Measurements from ENCODE around the gene KIF1A. TPM values are rescaled to one million over a fixed set of nuclear protein-coding genes. Genes with fewer than 3 reads are reported as not detected.
"Not testable (repeated sequence)": the region's sequence is repeated elsewhere in the genome, so short reads cannot be mapped to it uniquely, and the experiment has no call there.

Gene KIF1A
- total RNA-seq, 1 experiment from 2014 or later: 51.6 TPM

GRCh38 chr2:240692583-240693561 is 127.1 kb downstream of the KIF1A start:
- DNase-seq; H3K27me3 ChIP-seq (ENCODE audit: control insufficient read depth, insufficient read depth, low read length); H3K36me3 ChIP-seq (replicated peaks; ENCODE audit: control insufficient read depth, insufficient read depth, low read length); H3K4me3 ChIP-seq (ENCODE audit: insufficient read depth, low read depth, low read length): not testable (repeated sequence)

DNA sequence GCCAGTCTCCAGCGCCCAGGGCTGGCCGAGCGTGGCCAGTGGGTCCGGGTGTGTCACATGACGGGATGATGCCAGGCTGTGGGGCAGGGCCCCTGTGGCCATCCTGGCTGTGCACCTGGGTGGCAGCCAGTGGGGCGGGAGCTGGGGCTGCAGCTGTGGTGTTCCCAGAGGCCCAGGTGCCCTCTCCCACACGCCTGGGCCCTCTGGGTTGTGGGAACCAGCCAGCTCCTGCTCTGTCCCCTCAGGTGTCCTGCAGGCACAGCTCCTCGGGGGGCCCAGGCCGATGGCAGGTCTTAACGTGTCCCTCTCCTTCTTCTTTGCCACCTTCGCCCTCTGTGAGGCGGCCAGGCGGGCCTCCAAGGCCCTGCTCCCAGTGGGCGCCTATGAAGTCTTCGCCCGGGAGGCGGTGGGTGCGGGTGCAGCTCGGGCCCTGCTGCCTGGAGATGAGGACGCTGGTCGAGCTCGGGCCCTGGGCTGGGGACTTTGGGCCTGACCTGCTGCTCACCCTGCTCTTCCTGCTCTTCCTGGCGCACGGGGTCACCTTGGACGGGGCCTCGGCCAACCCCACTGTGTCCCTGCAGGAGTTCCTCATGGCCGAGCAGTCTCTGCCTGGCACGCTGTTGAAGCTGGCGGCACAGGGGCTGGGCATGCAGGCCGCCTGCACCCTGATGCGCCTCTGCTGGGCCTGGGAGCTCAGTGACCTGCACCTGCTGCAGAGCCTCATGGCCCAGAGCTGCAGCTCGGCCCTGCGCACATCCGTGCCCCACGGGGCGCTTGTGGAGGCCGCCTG is 128.2 kb downstream of the KIF1A start, which contains the start of gene AQP12A:
AQP12A (plus strand) TSS at position 236 of the 790 bp plus-strand sequence; CDS start at position 284, 48 bp downstream.
- H3K4me3 ChIP-seq (ENCODE audit: insufficient read depth, low read depth, low read length); H3K27me3 ChIP-seq (ENCODE audit: control insufficient read depth, insufficient read depth, low read length); H3K36me3 ChIP-seq (replicated peaks; ENCODE audit: control insufficient read depth, insufficient read depth, low read length): not testable (repeated sequence)
- peak; percentile 33 for DNase-seq

DNA sequence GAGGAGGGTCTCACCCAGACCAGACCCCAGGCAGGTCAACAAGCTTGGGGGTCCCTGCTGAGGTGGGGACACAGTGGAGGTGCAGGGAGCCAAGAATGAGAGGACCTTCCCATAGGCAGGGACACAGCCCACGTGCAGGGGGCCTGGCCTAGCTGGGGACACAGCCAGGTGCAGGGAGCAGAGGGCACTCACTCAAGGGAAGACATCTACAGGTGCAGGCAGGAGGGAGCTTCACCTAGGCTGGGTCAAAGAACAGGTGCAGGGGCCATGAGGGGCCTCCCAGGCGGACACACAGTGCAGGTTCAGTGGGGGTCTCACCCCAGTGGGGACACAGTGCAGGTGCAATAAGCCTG is 129.0 kb downstream of the KIF1A start:
- not testable (repeated sequence) for H3K4me3 ChIP-seq (ENCODE audit: insufficient read depth, low read depth, low read length); H3K27me3 ChIP-seq (ENCODE audit: control insufficient read depth, insufficient read depth, low read length); DNase-seq; H3K36me3 ChIP-seq (replicated peaks; ENCODE audit: control insufficient read depth, insufficient read depth, low read length)

DNA sequence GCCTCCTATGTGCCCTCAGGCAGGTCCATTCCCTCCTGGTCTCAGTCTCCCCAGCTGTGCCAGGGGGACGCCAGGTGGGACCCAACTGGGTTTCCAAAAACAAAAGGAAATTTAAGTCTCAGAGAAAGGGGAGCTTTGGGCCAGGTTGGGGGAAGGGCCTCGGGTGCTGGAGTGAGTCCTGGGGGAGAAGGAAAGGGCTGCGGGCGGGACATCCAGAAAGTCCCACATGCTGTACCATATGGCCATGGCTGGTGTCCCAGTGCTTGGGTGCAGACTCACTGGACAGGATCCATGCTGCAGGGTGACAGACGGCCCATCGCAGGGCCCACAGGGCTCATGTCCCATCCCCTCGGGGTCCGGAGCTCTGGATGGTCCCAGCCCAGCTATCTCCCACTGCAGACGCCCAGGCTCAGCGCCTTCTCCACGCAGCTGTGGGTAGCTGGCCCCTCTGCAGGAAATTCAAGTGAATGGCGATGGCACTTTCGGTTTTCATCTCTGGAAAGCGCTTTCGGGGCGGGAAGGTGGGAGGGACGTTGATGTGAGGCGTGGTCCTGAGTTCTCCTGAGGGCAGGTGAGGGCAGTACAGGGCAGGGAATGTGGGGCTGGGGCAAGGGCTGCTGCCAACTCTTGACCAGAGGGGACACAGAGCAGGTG is 129.5 kb downstream of the KIF1A start:
- peak; percentile 28 for DNase-seq
- not testable (repeated sequence) for H3K36me3 ChIP-seq (replicated peaks; ENCODE audit: control insufficient read depth, insufficient read depth, low read length); H3K4me3 ChIP-seq (ENCODE audit: insufficient read depth, low read depth, low read length); H3K27me3 ChIP-seq (ENCODE audit: control insufficient read depth, insufficient read depth, low read length)

DNA sequence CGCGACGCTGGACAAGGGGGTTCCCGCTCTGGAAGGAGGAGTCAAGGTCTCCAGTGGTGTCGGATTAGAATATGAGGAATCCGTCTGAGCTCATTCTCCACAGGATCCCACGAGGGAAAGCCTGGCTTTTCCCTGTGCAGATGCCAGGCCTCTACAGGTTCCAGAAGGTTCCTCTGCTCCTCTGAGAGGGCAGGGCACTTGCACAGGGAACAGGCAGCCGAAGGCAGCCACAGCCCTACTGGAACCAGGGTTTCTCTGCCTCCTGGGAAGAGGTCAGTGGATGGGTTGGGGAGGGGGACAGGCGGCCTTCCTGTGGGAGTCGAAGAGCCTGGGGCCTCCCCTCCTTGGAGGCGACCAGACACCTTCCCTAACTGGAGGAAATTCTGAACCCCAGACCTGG is 130.0 kb downstream of the KIF1A start:
- DNase-seq: peak; percentile 40
- Histone ChIP-seq H3K4me3 (ENCODE audit: insufficient read depth, low read depth, low read length) (no peak overlapping the region), H3K27me3 (ENCODE audit: control insufficient read depth, insufficient read depth, low read length) (no peaks in the 10 kb centered on the region), H3K36me3 (replicated peaks; ENCODE audit: control insufficient read depth, insufficient read depth, low read length) (no peaks in the 10 kb centered on the region)

DNA sequence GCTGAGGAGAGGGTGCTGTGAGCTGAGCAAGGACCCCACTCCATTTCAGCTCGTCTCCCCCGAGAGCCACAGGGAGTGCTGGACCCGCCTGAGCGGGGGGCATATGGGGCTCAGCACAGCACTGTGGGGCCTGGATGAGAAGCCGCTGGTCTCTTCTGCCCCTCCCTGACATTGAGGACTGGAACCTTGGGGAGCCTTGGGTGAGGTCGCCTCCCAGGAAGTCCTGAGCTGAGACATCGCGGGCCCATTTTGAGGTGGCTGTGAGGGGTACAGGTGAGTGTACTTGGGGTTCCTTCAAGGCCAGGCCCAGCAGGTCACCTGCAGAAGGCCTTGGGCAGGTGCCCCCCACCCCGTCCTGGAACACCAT is 131.5 kb downstream of the KIF1A start:
- DNase-seq: no peak
- no peaks in the 10 kb centered on the region for H3K36me3 ChIP-seq (replicated peaks; ENCODE audit: control insufficient read depth, insufficient read depth, low read length)
- H3K27me3 ChIP-seq (ENCODE audit: control insufficient read depth, insufficient read depth, low read length): no peaks in the 10 kb centered on the region
- H3K4me3 ChIP-seq (ENCODE audit: insufficient read depth, low read depth, low read length): no peak overlapping the region

DNA sequence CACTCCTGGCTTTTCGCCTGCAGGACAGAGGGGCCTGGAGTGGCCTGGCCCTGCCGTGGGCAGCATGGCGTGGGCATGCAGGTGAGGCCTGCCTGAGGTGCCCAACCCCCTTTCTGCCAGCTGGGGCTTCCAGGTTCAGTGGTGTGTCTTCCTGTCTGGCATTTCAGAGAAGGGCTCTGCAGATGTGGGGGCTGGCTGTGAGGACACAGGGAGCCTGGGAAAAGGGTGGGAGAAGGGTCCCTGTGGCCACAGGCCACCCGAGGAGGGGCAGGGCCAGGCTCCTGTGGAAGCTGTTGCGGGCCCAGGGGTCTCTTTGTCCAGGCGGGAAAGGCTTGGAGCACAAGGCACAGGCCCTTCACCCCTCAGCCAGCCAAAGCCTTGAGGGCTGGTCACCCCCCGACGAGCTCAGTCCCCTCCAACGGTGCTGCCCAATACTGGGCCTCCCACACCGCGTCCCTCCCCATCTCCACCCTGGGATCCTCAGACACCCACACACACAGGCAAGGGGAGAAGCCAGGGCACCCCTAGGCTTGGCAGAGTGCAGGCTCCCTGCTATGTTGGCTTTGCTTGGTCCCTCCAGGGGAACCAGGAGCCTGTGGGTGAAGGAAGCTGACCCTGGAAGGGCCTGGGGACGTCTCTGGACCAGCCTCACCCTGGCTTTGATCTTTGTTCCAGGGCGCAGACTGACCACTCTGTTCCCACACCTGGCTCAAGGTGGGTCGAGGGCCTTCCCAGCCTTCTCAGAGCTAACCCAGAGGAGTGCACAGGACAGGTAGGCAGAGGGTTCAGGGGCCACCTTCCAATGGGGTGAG is 132.1 kb downstream of the KIF1A start:
- H3K4me3 ChIP-seq (ENCODE audit: insufficient read depth, low read depth, low read length): no peak overlapping the region
- peak; percentile 57 for DNase-seq
- H3K36me3 ChIP-seq (replicated peaks; ENCODE audit: control insufficient read depth, insufficient read depth, low read length): no peaks in the 10 kb centered on the region
- H3K27me3 ChIP-seq (ENCODE audit: control insufficient read depth, insufficient read depth, low read length): no peaks in the 10 kb centered on the region

- Histone ChIP-seq H3K36me3 (replicated peaks; ENCODE audit: control insufficient read depth, insufficient read depth, low read length) (no peaks in the 10 kb centered on the region), H3K4me3 (ENCODE audit: insufficient read depth, low read depth, low read length) (no peak overlapping the region)
- peak; percentile 66 for DNase-seq
Measured at GRCh38 chr2:240687045-240687740, 132.8 kb downstream of the KIF1A start.

DNA sequence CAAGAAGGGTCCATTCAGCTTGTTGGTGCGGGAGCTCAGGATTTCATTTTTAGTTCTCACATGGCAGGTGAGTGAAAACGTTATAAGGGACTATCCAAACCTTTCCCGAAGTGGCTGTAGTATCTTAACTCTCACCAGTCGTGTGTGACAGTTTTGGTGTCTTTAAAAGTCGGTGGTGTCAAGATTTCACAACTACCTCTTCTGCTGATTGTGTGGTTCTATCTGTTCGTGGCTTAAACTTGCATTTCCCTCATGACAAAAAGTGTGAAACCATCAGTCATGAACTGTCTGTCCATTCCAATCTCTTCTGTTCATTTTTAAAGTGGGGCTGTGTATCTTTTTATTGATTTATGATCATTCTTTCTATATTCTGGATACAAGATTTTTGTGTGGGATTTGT is 133.6 kb downstream of the KIF1A start:
- no peak overlapping the region for H3K4me3 ChIP-seq (ENCODE audit: insufficient read depth, low read depth, low read length)
- peak; percentile 22 for DNase-seq
- H3K36me3 ChIP-seq (replicated peaks; ENCODE audit: control insufficient read depth, insufficient read depth, low read length): no peaks in the 10 kb centered on the region
- H3K27me3 ChIP-seq (ENCODE audit: control insufficient read depth, insufficient read depth, low read length): no peaks in the 10 kb centered on the region

More at GRCh38 chr2:240687045-240687740, 132.8 kb downstream of the KIF1A start:
- no peaks in the 10 kb centered on the region for H3K27me3 ChIP-seq (ENCODE audit: control insufficient read depth, insufficient read depth, low read length)

GRCh38 chr2:240685771-240686371 is 134.1 kb downstream of the KIF1A start:
- DNase-seq: peak; percentile 87

DNA sequence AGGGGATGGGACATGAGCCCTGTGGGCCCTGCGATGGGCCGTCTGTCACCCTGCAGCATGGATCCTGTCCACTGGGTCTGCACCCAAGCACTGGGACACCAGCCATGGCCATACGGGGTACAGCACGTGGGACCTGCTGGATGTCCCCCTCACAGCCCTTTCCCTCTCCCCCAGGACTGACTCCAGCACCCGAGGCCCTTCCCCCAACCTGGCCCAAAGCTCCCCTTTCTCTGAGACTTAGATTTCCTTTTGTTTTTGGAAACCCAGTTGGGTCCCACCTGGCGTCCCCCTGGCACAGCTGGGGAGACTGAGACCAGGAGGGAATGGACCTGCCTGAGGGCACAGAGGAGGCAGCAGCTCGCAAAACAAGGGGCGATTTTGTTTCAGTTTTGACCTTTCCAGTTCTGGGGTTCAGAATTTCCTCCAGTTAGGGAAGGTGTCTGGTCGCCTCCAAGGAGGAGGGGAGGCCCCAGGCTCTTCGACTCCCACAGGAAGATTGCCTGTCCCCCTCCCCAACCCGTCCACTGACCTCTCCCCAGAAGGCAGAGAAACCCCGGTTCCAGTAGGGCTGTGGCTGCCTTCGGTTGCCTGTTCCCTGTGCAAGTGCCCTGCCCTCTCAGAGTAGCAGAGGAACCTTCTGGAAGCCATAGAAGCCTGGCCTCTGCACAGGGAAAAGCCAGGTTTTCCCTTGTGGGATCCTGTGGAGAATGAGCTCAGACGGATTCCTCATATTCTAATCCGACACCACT is 135.9 kb downstream of the KIF1A start:
- H3K36me3 ChIP-seq (replicated peaks; ENCODE audit: control insufficient read depth, insufficient read depth, low read length); H3K27me3 ChIP-seq (ENCODE audit: control insufficient read depth, insufficient read depth, low read length); H3K4me3 ChIP-seq (ENCODE audit: insufficient read depth, low read depth, low read length): not testable (repeated sequence)
- peak; percentile 28 for DNase-seq

More at GRCh38 chr2:240685771-240686371, 134.1 kb downstream of the KIF1A start:
- H3K36me3 ChIP-seq (replicated peaks; ENCODE audit: control insufficient read depth, insufficient read depth, low read length): no peaks in the 10 kb centered on the region
- H3K27me3 ChIP-seq (ENCODE audit: control insufficient read depth, insufficient read depth, low read length): no peaks in the 10 kb centered on the region
- no peak overlapping the region for H3K4me3 ChIP-seq (ENCODE audit: insufficient read depth, low read depth, low read length)

- not testable (repeated sequence) for H3K4me3 ChIP-seq (ENCODE audit: insufficient read depth, low read depth, low read length); H3K27me3 ChIP-seq (ENCODE audit: control insufficient read depth, insufficient read depth, low read length); DNase-seq; H3K36me3 ChIP-seq (replicated peaks; ENCODE audit: control insufficient read depth, insufficient read depth, low read length)
Measured at GRCh38 chr2:240683329-240683979, 136.6 kb downstream of the KIF1A start.

Measured in H7 (cell line).